ENCODE data around the gene SNRPE.

DNA sequence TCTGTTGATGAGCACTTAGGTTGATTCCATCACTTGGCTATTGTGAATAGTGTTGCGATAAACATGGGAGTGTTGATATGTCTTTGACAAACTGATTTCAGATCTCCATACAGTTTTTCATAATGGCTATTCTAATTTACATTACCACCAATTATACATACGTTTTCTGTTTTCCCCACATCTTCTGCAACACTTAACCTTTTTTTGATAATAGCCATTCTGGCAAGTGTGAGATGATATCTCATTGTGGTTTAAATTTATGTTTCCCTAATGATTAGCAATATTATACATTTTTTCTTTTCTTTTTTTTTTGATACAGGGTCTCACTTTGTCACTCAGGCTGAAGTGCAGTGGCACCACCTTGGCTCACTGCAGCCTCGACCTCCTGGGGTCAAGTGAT is 17.0 kb downstream of the SNRPE start:
- no peak for TF ChIP-seq CTCF (IDR thresholded peaks at IDR 0.05)
- no peak for TF ChIP-seq POLR2A (IDR thresholded peaks at IDR 0.05)
- TF ChIP-seq POLR2AphosphoS5 (IDR thresholded peaks at IDR 0.05) = no peak

Measured in stomach (tissue), 4 donors.